ENCODE measurements around the gene KIF5B.

KIF5B gene

GRCh38 chr10:31962826-31963588 is 93.2 kb downstream of the KIF5B start:
- no peak for DNase-seq (ENCODE audit: low read depth in 2 of 3, low spot score in 2 of 3)

DNA sequence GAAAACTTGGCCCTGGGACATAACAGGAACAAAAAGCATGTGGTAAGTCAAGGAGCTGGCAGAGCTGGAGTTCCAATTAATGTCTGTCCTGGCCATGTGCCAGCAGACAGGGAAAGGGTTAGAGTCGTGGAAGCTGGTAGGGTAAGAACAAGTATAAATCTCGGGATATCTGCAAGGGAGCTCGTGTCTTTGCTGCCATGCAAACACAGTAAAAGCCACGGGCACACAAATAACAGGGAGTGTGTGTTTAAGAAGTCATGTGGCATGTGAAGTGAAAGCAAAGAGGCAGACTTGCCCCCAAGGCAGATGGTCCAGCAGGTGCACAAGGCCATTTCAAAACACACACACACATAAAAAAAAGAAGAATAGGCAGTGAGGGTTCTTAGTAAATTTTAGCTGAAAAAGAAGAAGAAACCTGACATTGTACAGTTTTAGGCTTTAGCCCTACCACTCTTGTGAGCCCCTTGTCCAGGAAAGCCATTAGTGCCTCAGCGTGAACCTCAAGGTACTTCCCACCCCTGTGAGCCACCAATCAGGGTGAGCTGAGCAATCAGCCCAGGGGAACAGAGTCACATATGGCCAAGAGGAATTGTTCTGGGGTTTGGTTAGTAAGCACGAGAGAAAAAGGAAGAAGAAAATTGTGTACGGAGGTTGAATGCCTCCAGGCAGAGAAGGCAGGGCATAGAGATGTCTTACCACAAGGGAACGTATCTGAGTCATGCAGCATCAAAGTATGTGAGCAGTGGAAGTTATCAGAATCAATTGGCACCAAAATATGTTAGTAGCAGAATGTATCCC is 94.7 kb downstream of the KIF5B start:
- DNase-seq (ENCODE audit: low read depth in 2 of 3, low spot score in 2 of 3) = peak in 1 of 3 experiments; percentile 2

DNA sequence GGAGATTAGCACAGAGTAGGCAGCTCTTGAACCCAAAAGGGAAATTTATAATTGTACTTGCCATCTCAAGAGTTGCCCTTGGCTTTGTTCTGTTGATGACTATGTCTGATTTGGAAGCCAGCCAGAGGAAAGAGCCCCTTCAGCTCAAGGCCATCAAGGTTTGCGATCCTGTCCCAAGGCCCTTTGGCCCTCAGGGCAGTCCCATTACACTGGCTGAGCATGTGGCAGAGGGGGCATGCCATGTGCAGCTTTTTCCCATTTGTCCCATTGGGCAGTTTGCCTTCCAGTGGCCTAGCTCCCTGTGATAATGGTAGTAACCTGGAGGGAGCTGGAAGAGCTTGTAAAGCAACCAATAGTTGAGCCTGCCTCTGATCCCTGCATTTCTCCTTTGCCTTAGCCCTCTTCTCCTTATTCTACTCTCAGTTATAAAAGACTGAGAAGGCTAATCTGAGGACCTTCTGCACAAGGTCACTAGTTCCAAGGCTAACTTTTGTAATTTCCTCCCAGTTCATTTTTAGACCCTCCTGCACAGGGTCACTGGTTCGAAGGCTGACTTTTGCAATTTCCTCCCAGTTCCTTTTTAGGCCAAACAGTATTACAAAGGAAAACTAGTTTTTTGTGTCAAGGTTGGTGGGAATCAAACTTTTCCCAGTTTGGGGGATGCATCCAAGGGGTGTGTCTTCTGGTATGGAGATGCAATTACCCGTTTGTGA is 96.6 kb downstream of the KIF5B start:
- DNase-seq (ENCODE audit: low read depth in 2 of 3, low spot score in 2 of 3) = no peak
